SJSA1 (cell line): ENCODE data around the gene GOLGA5. TPM values are rescaled to one million over a fixed set of nuclear protein-coding genes. Genes with fewer than 3 reads are reported as not detected.
"Not testable (repeated sequence)": the region's sequence is repeated elsewhere in the genome, so short reads cannot be mapped to it uniquely, and the experiment has no call there.

Experiments
- DNase-seq, 2 experiments: peaks; one replicate each; pipeline ENCODE4 v3.0.0-alpha.2; 2015 to 2020; ENCODE audit warnings: low spot score in 2 of 2, low read depth in 1 of 2
- H3K27ac ChIP-seq: fragments of 250-450 bp; sonication (Bioruptor Pico); 2 replicates; pipeline ENCODE4 v1.5.1; 2020; ENCODE audit warnings: mild to moderate bottlenecking, moderate library complexity
- H3K27me3 ChIP-seq: fragments of 250-450 bp; sonication (Bioruptor Pico); replicated peaks from 2 replicates; pipeline ENCODE4 v1.5.1; 2020; ENCODE audit warnings: mild to moderate bottlenecking, moderate library complexity
- H3K36me3 ChIP-seq: fragments of 250-450 bp; sonication (Bioruptor Pico); 2 replicates; pipeline ENCODE4 v1.5.1; 2020; ENCODE audit warnings: mild to moderate bottlenecking
- H3K4me1 ChIP-seq: fragments of 250-450 bp; sonication (Bioruptor Pico); replicated peaks from 2 replicates; pipeline ENCODE4 v1.6.1; 2021; ENCODE audit warnings: mild to moderate bottlenecking
- H3K4me3 ChIP-seq: fragments of 250-450 bp; sonication (Bioruptor Pico); 2 replicates; pipeline ENCODE4 v1.5.1; 2020; ENCODE audit warnings: mild to moderate bottlenecking
- H3K9me3 ChIP-seq: fragments of 250-450 bp; sonication (Bioruptor Pico); replicated peaks from 2 replicates; pipeline ENCODE4 v1.5.1; 2020; ENCODE audit warnings: mild to moderate bottlenecking
- total RNA-seq: library from RNA; depleted of rRNA; stranded (reverse); fragments of >200 nt; shearing (Covaris generic); gene quantifications from 2 replicates; pipeline ENCODE4 v1.2.3, GENCODE V29; 2014; rRNA removed

GOLGA5 gene
- 22.7 and 32.7 TPM in 2 replicates for total RNA-seq

GRCh38 chr14:92793709-92794546 lies at the start of gene GOLGA5:
GOLGA5 (plus strand) TSS chr14:92794305; CDS start chr14:92797438, 3,133 bp downstream.
- Histone ChIP-seq H3K27ac (peak within 1 kb of the TSS; percentile 59), H3K36me3 (peaks cover 21% of the 10 kb centered on the region; the same call in 1 of the 2 replicates), H3K4me3 (peak within 1 kb of the TSS; percentile 66), H3K9me3 (0 out of 2 replicates have a peak, but pooled peaks cover 3% of the 10 kb centered on the region), H3K27me3 (no peaks in the 10 kb centered on the region), H3K4me1 (peaks cover 14% of the 10 kb centered on the region)
- DNase-seq: peak; percentile 94 to 98

GRCh38 chr14:92747701-92748258 lies 46.3 kb upstream of the GOLGA5 start:
- no peaks in the 10 kb centered on the region for H3K9me3 ChIP-seq
- no peaks in the 10 kb centered on the region for H3K27me3 ChIP-seq
- DNase-seq: peak in 1 of 2 experiments; percentile 59
- H3K27ac ChIP-seq: peak overlapping the region; percentile 78
- peak overlapping the region; percentile 56 for H3K4me3 ChIP-seq
- no peaks in the 10 kb centered on the region for H3K36me3 ChIP-seq
- H3K4me1 ChIP-seq: peaks cover 6% of the 10 kb centered on the region

- Histone ChIP-seq H3K4me3 (peak within 1 kb of the TSS; percentile 56), H3K27me3 (no peaks in the 10 kb centered on the region), H3K4me1 (peaks cover 6% of the 10 kb centered on the region), H3K36me3 (no peaks in the 10 kb centered on the region), H3K27ac (peak within 1 kb of the TSS; percentile 78), H3K9me3 (no peaks in the 10 kb centered on the region)
- DNase-seq: peak; percentile 87 to 96
These were observed 45.7 kb upstream of the GOLGA5 start, which contains the start of gene LGMN for GRCh38 chr14:92748259-92749016. LGMN (minus strand) TSS chr14:92748627; CDS start chr14:92732786, 15,841 bp downstream.

- not testable (repeated sequence) for DNase-seq, H3K27ac ChIP-seq, H3K4me3 ChIP-seq, H3K36me3 ChIP-seq, H3K4me1 ChIP-seq, H3K9me3 ChIP-seq, H3K27me3 ChIP-seq
These were observed 43.8 kb upstream of the GOLGA5 start for GRCh38 chr14:92750222-92750728.

DNA sequence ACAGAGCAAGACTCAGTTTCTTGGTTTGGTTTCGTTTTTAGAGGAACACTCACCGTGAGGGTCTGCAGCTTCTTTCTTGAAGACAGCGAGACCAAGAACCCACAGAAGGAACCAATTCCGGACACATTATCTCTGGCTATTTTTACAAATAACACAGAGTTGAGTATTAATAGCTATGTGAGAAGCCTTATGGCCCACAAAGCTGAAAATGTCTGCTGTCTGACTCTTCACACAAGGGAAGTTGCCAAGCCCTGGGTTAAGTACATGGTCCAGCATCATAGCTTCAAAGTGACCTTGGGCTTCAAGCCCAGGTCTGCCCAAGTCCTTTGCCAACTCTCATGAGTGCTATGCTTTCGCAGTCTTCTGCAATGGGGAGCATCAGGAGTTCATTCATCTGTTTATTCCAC lies 43.1 kb upstream of the GOLGA5 start:
- Histone ChIP-seq H3K36me3 (no peaks in the 10 kb centered on the region), H3K27me3 (no peaks in the 10 kb centered on the region), H3K4me3 (no peak overlapping the region), H3K9me3 (no peaks in the 10 kb centered on the region), H3K27ac (no peak overlapping the region), H3K4me1 (peaks cover 6% of the 10 kb centered on the region)
- no peak for DNase-seq

- no peaks in the 10 kb centered on the region for H3K9me3 ChIP-seq
- H3K36me3 ChIP-seq: no peaks in the 10 kb centered on the region
- H3K4me1 ChIP-seq: peaks cover 6% of the 10 kb centered on the region
- no peak overlapping the region for H3K27ac ChIP-seq
- H3K27me3 ChIP-seq: no peaks in the 10 kb centered on the region
- no peak for DNase-seq
- H3K4me3 ChIP-seq: no peak overlapping the region
These were observed 42.3 kb upstream of the GOLGA5 start for GRCh38 chr14:92751819-92752218.

DNA sequence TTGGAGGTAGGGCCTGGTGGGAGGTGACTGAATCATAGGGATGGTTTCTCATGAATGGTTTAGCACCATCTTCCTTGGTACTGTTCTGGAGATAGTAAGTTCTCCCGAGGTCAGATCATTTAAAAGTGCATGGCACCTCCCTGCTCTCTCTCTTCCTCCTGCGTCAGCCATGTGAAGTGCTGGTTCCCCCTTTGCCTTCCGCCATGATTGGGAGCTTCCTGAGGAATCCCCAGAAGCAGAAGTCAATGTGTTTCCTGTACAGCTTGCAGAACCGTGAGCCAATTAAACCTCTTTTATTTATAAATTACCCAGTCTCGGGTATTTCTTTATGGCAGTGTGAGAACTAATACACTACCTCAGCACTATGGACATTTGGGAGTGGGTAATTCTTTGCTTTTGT lies 40.9 kb upstream of the GOLGA5 start:
- DNase-seq: no peak
- H3K4me3 ChIP-seq: no peak overlapping the region
- H3K27ac ChIP-seq: no peak overlapping the region
- H3K4me1 ChIP-seq: no peaks in the 10 kb centered on the region; the same call in 1 of the 2 replicates
- no peaks in the 10 kb centered on the region for H3K36me3 ChIP-seq
- no peaks in the 10 kb centered on the region for H3K9me3 ChIP-seq
- H3K27me3 ChIP-seq: no peaks in the 10 kb centered on the region

DNA sequence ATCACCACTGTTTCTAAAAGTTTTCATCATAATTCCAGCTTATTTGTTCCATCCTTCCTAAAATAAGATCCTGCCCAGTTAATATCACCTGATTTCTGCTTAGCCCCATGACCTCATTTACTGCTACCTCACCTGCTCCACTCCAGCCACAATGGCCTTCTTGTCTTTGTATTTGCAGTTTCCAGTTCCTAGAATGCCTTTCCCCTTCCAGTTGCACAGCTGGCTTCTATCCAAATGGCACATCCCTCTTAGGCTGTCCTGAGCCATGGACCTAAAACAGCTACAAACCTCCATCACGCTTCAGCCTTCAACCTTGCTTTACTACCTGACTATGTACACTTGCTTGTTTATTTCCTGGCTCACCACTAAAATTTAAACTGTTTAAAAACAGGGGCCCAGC lies 39.1 kb upstream of the GOLGA5 start:
- Histone ChIP-seq H3K27ac (no peak overlapping the region), H3K4me1 (peaks cover 4% of the 10 kb centered on the region), H3K9me3 (no peaks in the 10 kb centered on the region), H3K4me3 (no peak overlapping the region), H3K27me3 (no peaks in the 10 kb centered on the region), H3K36me3 (no peaks in the 10 kb centered on the region)
- DNase-seq: no peak

- Histone ChIP-seq H3K36me3 (no peaks in the 10 kb centered on the region), H3K4me1 (peaks cover 9% of the 10 kb centered on the region), H3K4me3 (no peak overlapping the region), H3K9me3 (no peaks in the 10 kb centered on the region), H3K27me3 (no peaks in the 10 kb centered on the region), H3K27ac (no peak overlapping the region)
- DNase-seq: no peak
These were observed 38.6 kb upstream of the GOLGA5 start for GRCh38 chr14:92755495-92755894.

DNA sequence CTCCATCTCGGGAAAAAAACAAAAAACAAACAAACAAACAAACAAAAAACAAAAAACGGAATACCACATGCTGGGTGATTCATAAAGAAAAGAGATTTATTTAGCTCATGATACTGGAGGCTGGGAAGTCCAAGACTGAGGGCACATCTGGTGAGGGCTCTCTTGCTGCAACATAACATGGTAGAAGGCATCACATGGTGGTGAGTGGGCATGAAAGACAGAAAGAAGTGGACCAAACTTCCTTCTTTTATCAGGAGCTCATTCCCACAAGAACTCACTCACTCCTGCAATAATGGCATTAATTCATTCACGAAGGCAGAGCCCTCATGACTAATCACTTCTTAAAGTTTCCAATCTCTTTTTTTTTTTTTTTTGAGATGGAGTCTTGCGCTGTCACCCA lies 37.7 kb upstream of the GOLGA5 start:
- Histone ChIP-seq H3K9me3 (no peaks in the 10 kb centered on the region), H3K36me3 (no peaks in the 10 kb centered on the region)

GRCh38 chr14:92759300-92759678 lies 34.8 kb upstream of the GOLGA5 start:
- no peak overlapping the region for H3K27ac ChIP-seq
- H3K4me1 ChIP-seq: peaks cover 15% of the 10 kb centered on the region
- H3K4me3 ChIP-seq: no peak overlapping the region
- DNase-seq: no peak
- H3K9me3 ChIP-seq: no peaks in the 10 kb centered on the region
- no peaks in the 10 kb centered on the region for H3K27me3 ChIP-seq
- no peaks in the 10 kb centered on the region for H3K36me3 ChIP-seq

More for the DNA sequence above, 37.7 kb upstream of the GOLGA5 start:
- Histone ChIP-seq H3K4me3 (no peak overlapping the region), H3K27me3 (no peaks in the 10 kb centered on the region), H3K4me1 (peaks cover 15% of the 10 kb centered on the region), H3K27ac (no peak overlapping the region)
- no peak for DNase-seq

GRCh38 chr14:92759679-92760523 lies 34.2 kb upstream of the GOLGA5 start:
- no peak for DNase-seq
- no peaks in the 10 kb centered on the region for H3K27me3 ChIP-seq

DNA sequence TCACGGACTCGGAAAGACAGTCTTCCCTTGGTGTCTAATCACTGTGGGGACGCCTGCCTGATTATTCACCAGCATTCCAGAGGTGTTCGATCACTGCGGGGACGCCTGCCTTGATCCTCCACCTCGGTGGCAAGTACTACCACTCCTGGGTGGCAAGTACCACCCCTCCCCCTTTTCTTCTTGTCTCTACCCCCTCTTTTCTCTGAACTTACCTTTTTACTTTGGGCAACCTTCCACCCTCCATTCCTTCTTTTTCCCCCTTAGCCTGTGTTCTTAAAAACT lies 33.6 kb upstream of the GOLGA5 start:
- Histone ChIP-seq H3K36me3 (no peaks in the 10 kb centered on the region), H3K27ac (no peak overlapping the region), H3K9me3 (no peaks in the 10 kb centered on the region), H3K4me1 (peaks cover 15% of the 10 kb centered on the region), H3K27me3 (no peaks in the 10 kb centered on the region), H3K4me3 (no peak overlapping the region)
- peak; percentile 24 to 60 for DNase-seq

More at GRCh38 chr14:92759679-92760523, 34.2 kb upstream of the GOLGA5 start:
- Histone ChIP-seq H3K36me3 (no peaks in the 10 kb centered on the region), H3K9me3 (no peaks in the 10 kb centered on the region), H3K4me3 (no peak overlapping the region), H3K4me1 (peaks cover 15% of the 10 kb centered on the region), H3K27ac (no peak overlapping the region)
